ENCODE results near the gene EXOC3L4. TPM values are rescaled to one million over a fixed set of nuclear protein-coding genes. Genes with fewer than 3 reads are reported as not detected.

The EXOC3L4 gene
- total RNA-seq, 4 donors from 2014 or later, result 0.63 to 2.1 (median 1.3) TPM

DNA sequence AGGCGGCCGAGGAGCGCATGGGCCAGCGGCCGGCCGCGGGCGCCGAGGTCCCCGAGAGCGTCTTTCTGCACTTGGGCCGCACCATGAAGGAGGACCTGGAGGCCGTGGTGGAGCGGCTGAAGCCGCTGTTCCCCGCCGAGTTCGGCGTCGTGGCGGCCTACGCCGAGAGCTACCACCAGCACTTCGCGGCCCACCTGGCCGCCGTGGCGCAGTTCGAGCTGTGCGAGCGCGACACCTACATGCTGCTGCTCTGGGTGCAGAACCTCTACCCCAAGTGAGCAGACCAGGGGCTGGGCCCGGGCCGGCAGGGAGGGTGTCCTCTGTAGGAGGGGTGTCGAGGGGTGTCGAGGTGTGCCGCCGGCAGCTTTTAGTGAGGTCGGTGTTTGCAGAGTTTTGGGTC lies 32.8 kb downstream of the EXOC3L4 start:
- Histone ChIP-seq H3K9me3 (no peaks in the 10 kb centered on the region), H3K4me1 (peaks cover 0 to 87% (median 35%) of the 10 kb centered on the region in 4 donors), H3K4me3 (peak overlapping the region in 1 of 4 donors; percentile 43), H3K27me3 (peaks cover 0 to 13% of the 10 kb centered on the region in 2 donors), H3K36me3 (peaks cover 0 to 28% (median 0%) of the 10 kb centered on the region in 3 donors), H3K27ac (no peak overlapping the region)
- DNase-seq (ENCODE audit: low spot score in 2 of 2), result no peak
- WGBS, 2 donors, result 42 to 59% methylated on average over 15 to 33 of the region's 39 CpGs
- no peak for TF ChIP-seq EP300 (IDR thresholded peaks at IDR 0.05)
- TF ChIP-seq, protein P1, sequence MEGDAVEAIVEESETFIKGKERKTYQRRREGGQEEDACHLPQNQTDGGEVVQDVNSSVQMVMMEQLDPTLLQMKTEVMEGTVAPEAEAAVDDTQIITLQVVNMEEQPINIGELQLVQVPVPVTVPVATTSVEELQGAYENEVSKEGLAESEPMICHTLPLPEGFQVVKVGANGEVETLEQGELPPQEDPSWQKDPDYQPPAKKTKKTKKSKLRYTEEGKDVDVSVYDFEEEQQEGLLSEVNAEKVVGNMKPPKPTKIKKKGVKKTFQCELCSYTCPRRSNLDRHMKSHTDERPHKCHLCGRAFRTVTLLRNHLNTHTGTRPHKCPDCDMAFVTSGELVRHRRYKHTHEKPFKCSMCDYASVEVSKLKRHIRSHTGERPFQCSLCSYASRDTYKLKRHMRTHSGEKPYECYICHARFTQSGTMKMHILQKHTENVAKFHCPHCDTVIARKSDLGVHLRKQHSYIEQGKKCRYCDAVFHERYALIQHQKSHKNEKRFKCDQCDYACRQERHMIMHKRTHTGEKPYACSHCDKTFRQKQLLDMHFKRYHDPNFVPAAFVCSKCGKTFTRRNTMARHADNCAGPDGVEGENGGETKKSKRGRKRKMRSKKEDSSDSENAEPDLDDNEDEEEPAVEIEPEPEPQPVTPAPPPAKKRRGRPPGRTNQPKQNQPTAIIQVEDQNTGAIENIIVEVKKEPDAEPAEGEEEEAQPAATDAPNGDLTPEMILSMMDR (IDR thresholded peaks at IDR 0.05), result no peak
- no peak for TF ChIP-seq POLR2A (IDR thresholded peaks at IDR 0.05)

DNA sequence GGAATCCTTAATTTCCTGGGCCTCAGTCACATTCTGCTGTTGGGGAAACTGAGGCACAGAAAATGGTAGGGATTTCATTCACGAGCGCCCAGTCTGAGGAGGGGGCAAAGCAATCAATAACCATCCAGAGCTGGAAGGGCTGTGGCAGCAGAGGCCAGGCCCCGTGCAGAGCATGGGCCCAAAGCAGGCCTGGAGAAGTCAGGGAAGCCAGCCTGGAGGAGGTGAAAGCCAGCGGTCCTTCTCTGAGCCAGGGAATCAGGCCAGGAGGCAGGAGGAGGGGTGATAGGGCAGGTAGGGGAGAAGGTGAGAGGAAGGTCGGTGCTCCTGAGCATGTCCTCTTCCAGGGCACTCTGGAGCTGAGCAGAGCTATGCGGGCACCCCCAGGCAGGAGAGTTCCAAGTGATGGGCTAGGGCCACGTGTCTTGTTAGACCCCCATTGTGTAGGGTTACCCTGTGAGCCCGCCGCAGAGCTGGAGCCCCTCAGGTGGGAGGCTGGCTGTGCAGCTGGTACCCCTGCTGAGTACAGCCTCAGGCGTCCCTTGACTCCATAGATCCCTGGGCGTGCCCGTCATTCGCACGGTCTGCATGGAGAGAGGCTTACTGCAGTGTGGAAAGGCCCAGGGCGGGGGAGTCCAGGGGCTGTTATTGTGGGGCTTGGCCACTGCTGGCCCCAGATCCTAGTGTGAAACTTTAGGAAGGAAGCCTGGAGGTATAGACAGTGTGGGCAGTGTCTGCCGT lies 33.5 kb downstream of the EXOC3L4 start:
- no peak for DNase-seq (ENCODE audit: low spot score in 2 of 2)
- TF ChIP-seq, protein P1 (IDR thresholded peaks at IDR 0.05), result no peak
- no peak for TF ChIP-seq EP300 (IDR thresholded peaks at IDR 0.05)
- TF ChIP-seq POLR2A (IDR thresholded peaks at IDR 0.05), result no peak
- Histone ChIP-seq H3K4me3 (no peak overlapping the region), H3K36me3 (peaks cover 0 to 35% (median 0%) of the 10 kb centered on the region in 3 donors), H3K27ac (peak overlapping the region in 1 of 4 donors; percentile 18), H3K27me3 (peaks cover 0 to 13% of the 10 kb centered on the region in 2 donors), H3K4me1 (peaks cover 0 to 81% (median 29%) of the 10 kb centered on the region in 4 donors), H3K9me3 (no peaks in the 10 kb centered on the region)
- 91% methylated on average over 16 of the region's 16 CpGs for WGBS, 2 donors

DNA sequence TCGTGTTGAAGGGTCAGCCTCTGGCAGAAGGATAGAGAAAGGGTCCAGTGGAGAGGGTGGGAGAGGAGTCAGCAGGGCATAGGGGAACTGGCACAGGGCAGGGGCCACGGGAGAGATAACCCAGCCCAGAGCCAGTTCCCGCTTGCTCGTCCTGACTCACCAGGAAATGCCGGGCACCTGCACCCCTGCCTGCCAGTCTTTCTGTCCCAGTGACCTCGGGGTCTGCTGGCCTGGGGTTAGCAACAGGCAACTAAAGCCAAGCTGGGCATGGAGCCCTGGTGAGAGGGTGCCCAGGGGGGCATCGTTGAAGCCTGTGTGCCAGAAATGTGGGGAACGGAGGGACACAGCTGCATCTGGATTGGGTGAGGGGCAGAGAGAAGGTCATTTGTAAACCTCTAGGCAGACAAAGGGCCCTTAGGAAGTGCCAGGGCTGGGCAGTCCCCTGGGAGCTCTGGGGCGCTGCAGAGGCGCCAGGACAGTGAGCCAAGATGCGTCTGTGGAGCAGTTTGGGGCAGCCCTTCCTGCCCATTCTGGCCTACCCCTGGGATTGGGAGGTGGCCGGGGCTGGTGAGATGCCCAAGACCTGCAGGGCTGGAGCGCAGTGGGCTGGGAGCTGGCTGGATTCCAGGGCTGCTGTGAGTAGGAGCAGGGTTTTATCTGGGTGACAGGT lies 34.2 kb downstream of the EXOC3L4 start:
- Histone ChIP-seq H3K36me3 (peaks cover 0 to 42% (median 0%) of the 10 kb centered on the region in 3 donors), H3K4me3 (no peak overlapping the region), H3K27ac (peak overlapping the region in 1 of 4 donors; percentile 18), H3K9me3 (no peaks in the 10 kb centered on the region), H3K27me3 (peaks cover 0 to 13% of the 10 kb centered on the region in 2 donors), H3K4me1 (peaks cover 0 to 73% (median 23%) of the 10 kb centered on the region in 4 donors)
- TF ChIP-seq POLR2A (IDR thresholded peaks at IDR 0.05), result no peak
- TF ChIP-seq EP300 (IDR thresholded peaks at IDR 0.05), result no peak
- TF ChIP-seq, protein P1 (IDR thresholded peaks at IDR 0.05), result no peak
- no peak for DNase-seq (ENCODE audit: low spot score in 2 of 2)
- 65 to 73% methylated on average over 12 to 13 of the region's 13 CpGs for WGBS, 2 donors

DNA sequence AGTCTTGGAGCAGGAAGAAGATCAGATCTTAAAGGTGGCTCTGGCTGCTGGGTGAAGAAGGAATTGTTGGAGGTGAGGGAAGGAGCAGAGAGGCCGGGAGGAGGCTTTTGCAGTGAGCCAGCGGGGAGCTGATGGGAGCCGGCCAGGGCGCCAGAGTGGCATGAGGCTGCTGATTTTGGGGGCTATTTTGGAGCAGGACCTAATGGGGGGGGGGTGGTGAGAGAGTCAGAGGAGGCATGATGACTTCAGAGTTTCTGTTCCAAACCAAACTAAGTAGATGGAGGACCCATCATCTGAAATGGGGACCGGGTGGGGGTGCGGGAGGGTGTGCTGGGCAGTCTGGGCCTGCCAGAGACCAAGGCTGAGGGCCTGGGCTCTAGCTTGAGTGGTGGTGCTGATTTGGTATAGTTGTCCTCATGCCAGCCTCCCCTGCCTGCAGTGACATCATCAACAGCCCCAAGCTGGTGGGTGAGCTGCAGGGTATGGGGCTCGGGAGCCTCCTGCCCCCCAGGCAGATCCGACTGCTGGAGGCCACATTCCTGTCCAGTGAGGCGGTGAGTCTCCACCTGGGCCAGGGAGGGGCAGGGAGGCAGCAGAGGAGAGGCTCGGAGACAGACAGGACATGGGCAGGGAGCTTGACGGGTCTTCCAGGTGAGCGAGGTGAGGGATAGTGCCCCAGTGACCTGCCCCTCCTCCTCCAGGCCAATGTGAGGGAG lies 34.9 kb downstream of the EXOC3L4 start:
- Histone ChIP-seq H3K27ac (no peak overlapping the region), H3K4me3 (no peak overlapping the region), H3K4me1 (peaks cover 0 to 66% (median 16%) of the 10 kb centered on the region in 4 donors), H3K9me3 (no peaks in the 10 kb centered on the region), H3K36me3 (peaks cover 0 to 49% (median 0%) of the 10 kb centered on the region in 3 donors), H3K27me3 (peaks cover 0 to 13% of the 10 kb centered on the region in 2 donors)
- DNase-seq (ENCODE audit: low spot score in 2 of 2), result no peak
- WGBS, 2 donors, result 85 to 93% methylated on average over 10 to 12 of the region's 12 CpGs
- no peak for TF ChIP-seq POLR2A (IDR thresholded peaks at IDR 0.05)
- no peak for TF ChIP-seq EP300 (IDR thresholded peaks at IDR 0.05)
- TF ChIP-seq, protein P1 (IDR thresholded peaks at IDR 0.05), result no peak
